GM12878 (cell line): Measurements from ENCODE around the gene PTMA. TPM values are rescaled to one million over a fixed set of nuclear protein-coding genes. Genes with fewer than 3 reads are reported as not detected.

Experiments used
- BRCA1 ChIP-seq: IDR thresholded peaks from 2 replicates; pipeline ENCODE4 v1.6.1; 2011; ENCODE audit warnings: low read depth, low read length, improper control_type of control experiment
- CBFB ChIP-seq: IDR thresholded peaks from 2 replicates; pipeline ENCODE4 v1.6.1; 2016; ENCODE audit warnings: antibody characterized with exemption, low read depth
- FOS ChIP-seq: IDR thresholded peaks from 3 replicates; pipeline ENCODE4 v1.6.1; 2011; ENCODE audit warnings: borderline replicate concordance; ENCODE audit not compliant: insufficient read length; ENCODE audit errors: extremely low read depth
- FOXM1 ChIP-seq: IDR thresholded peaks from 2 replicates; pipeline ENCODE4 v1.6.1; 2012; ENCODE audit warnings: low read depth, mild to moderate bottlenecking, inconsistent platforms, low read length, moderate library complexity
- HDAC6 ChIP-seq: fragments of 200-600 bp; sonication (generic); IDR thresholded peaks from one replicate; pipeline ENCODE4 v1.8.0; 2017; ENCODE audit warnings: antibody characterized with exemption; ENCODE audit not compliant: unreplicated experiment
- MYC ChIP-seq: IDR thresholded peaks from 2 replicates; pipeline ENCODE4 v1.6.1; 2011; ENCODE audit warnings: mild to moderate bottlenecking, low read length, moderate library complexity, inconsistent platforms; ENCODE audit not compliant: insufficient read depth, insufficient replicate concordance, insufficient read length, severe bottlenecking
- NFXL1 ChIP-seq: fragments of 450-650 bp; IDR thresholded peaks from 2 replicates; pipeline ENCODE4 v1.6.1; 2017; ENCODE audit warnings: antibody characterized with exemption, mild to moderate bottlenecking, borderline replicate concordance
- NR2F1 ChIP-seq: fragments of 450-650 bp; conservative IDR thresholded peaks from 2 replicates; pipeline ENCODE4 v1.6.1; 2017; ENCODE audit warnings: mild to moderate bottlenecking
- POU2F2 ChIP-seq: IDR thresholded peaks from 3 replicates; pipeline ENCODE4 v1.6.1; 2011; ENCODE audit warnings: low read depth, mild to moderate bottlenecking, low read length, borderline replicate concordance
- SIX5 ChIP-seq: IDR thresholded peaks from 2 replicates; pipeline ENCODE4 v1.6.1; 2011; ENCODE audit warnings: mild to moderate bottlenecking, low read depth, low read length, moderate library complexity; ENCODE audit not compliant: severe bottlenecking
- SREBF1 ChIP-seq: IDR thresholded peaks from 2 replicates; pipeline ENCODE4 v1.6.1; 2012; ENCODE audit warnings: mild to moderate bottlenecking, low read length
- TCF3 ChIP-seq: IDR thresholded peaks from 2 replicates; pipeline ENCODE4 v1.6.1; 2012; ENCODE audit warnings: low read depth, mild to moderate bottlenecking, low read length, borderline replicate concordance; ENCODE audit not compliant: insufficient read depth
- ZNF384 ChIP-seq: IDR thresholded peaks from 2 replicates; pipeline ENCODE4 v1.6.1; 2012; ENCODE audit warnings: low read depth, mild to moderate bottlenecking, low read length, improper control_type of control experiment, borderline replicate concordance
- ZNF622 ChIP-seq: fragments of 450-650 bp; IDR thresholded peaks from 2 replicates; pipeline ENCODE4 v1.6.1; 2017; ENCODE audit warnings: mild to moderate bottlenecking, inconsistent platforms
- polyA plus RNA-seq, 11 experiments: library from polyadenylated mRNA; depleted of rRNA in 4 of 11; unstranded in 6 of 11; stranded (reverse) in 5 of 11; fragments of >200 nt; fragmentation: Nextera tagmentation in 4 of 11; fragmentation: Illumina TruSeq in 1 of 11; extraction: Ambion mirVana in 4 of 11; extraction: Trizol in 1 of 11; gene quantifications; 1 replicate in 1 of 11; 2 replicates in 10 of 11; pipeline versions ENCODE4 v1.2.1 to v1.2.3, GENCODE V29; 2011 to 2016; ENCODE audit warnings: inconsistent platforms in 2 of 11, missing spikeins in 2 of 11, low read depth in 1 of 11
- total RNA-seq, 4 experiments: library from RNA; depleted of rRNA in 3 of 4; stranded (reverse); fragments of >200 nt in 3 of 4; fragmentation: Illumina TruSeq in 1 of 4; extraction: Trizol in 1 of 4; gene quantifications; 2 replicates each; pipeline versions ENCODE4 v1.2.1 to v1.2.3, GENCODE V29; 2013 to 2021
- TF ChIP-seq, protein P1 (sequence below): IDR thresholded peaks from 2 replicates; pipeline ENCODE4 v1.6.1; 2012; ENCODE audit warnings: low read length, inconsistent platforms
- TF ChIP-seq, protein P2 (sequence below): fragments of 150-350 bp; IDR thresholded peaks from 2 replicates; pipeline ENCODE4 v1.6.1; 2014; ENCODE audit warnings: mild to moderate bottlenecking, low read depth, low read length
- TF ChIP-seq, protein P3 (sequence below): fragments of 450-650 bp; IDR thresholded peaks from 2 replicates; pipeline ENCODE4 v1.6.1; 2016; ENCODE audit warnings: mild to moderate bottlenecking
- TF ChIP-seq, protein P4 (sequence below): fragments of 150-350 bp; IDR thresholded peaks from 2 replicates; pipeline ENCODE4 v1.6.1; 2016; ENCODE audit warnings: low read depth, low read length

PTMA gene
- total and polyA plus RNA-seq, 10 of the 15 experiments (the other 5 are each of a cell fraction or from before 2014, with no cell fraction given), result 1,144 to 5,018 (median 3,464) TPM

DNA sequence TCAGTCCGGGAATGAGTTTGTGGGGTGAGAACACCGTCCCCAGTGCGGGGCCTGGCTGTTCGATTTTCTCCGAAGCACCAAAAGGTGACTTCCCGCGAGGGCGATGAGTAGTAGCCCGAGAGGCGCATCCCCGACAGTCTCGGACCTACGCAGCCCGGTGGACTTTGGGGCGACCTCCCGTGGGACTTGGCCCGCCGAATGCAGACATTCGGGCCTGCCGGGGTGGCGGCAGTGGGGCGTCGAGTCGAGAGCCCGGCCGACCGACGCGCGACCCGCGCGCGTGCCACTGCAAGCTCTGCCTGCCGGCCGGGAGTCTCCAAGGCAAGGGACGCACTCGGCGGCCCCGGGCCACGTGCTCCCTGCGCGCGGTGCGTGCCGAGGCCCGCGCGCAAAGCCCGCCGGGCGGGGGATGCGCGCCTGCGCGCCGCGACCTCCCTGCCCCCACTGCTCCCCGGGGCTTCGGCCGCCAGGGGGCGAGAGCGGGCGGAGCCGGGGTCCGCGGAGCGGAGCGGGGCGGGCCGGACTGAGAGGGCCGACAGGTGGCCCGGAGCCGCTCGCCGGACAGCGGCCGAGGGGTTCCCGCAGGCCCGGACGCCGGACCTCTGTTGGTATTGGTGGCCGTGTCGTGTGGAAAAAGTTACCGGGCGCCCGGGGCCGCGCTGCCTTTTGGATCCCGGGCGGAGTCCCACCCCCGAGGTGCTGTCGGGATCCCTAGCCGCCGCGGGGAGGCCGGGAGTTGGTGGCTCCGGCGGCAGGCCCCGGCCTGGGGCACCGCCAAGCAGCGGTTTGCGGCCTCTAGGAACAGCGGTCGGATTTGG is 1.9 kb downstream of the PTMA start (continued):
- peak; percentile 92 for TF ChIP-seq MYC
- 0 out of 2 replicates have a peak, but pooled peaks have one; percentile 65 for TF ChIP-seq NFXL1
- TF ChIP-seq ZNF384, result no peak
- peak; percentile 10 for TF ChIP-seq SIX5
- TF ChIP-seq SREBF1, result no peak
- TF ChIP-seq FOS, result no peak
- TF ChIP-seq NR2F1, result peak; percentile 81
- TF ChIP-seq, protein P1, sequence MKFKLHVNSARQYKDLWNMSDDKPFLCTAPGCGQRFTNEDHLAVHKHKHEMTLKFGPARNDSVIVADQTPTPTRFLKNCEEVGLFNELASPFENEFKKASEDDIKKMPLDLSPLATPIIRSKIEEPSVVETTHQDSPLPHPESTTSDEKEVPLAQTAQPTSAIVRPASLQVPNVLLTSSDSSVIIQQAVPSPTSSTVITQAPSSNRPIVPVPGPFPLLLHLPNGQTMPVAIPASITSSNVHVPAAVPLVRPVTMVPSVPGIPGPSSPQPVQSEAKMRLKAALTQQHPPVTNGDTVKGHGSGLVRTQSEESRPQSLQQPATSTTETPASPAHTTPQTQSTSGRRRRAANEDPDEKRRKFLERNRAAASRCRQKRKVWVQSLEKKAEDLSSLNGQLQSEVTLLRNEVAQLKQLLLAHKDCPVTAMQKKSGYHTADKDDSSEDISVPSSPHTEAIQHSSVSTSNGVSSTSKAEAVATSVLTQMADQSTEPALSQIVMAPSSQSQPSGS, result no peak
- TF ChIP-seq, protein P2, sequence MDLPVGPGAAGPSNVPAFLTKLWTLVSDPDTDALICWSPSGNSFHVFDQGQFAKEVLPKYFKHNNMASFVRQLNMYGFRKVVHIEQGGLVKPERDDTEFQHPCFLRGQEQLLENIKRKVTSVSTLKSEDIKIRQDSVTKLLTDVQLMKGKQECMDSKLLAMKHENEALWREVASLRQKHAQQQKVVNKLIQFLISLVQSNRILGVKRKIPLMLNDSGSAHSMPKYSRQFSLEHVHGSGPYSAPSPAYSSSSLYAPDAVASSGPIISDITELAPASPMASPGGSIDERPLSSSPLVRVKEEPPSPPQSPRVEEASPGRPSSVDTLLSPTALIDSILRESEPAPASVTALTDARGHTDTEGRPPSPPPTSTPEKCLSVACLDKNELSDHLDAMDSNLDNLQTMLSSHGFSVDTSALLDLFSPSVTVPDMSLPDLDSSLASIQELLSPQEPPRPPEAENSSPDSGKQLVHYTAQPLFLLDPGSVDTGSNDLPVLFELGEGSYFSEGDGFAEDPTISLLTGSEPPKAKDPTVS, result no peak
- peak; percentile 59; the same call in 2 of the 3 replicates for TF ChIP-seq POU2F2
- TF ChIP-seq CBFB, result no peak
- TF ChIP-seq HDAC6, result no peak
- TF ChIP-seq BRCA1, result no peak
- TF ChIP-seq ZNF622, result no peak
- TF ChIP-seq, protein P3, sequence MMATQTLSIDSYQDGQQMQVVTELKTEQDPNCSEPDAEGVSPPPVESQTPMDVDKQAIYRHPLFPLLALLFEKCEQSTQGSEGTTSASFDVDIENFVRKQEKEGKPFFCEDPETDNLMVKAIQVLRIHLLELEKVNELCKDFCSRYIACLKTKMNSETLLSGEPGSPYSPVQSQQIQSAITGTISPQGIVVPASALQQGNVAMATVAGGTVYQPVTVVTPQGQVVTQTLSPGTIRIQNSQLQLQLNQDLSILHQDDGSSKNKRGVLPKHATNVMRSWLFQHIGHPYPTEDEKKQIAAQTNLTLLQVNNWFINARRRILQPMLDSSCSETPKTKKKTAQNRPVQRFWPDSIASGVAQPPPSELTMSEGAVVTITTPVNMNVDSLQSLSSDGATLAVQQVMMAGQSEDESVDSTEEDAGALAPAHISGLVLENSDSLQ, result no peak
- TF ChIP-seq FOXM1, result no peak
- TF ChIP-seq, protein P4, sequence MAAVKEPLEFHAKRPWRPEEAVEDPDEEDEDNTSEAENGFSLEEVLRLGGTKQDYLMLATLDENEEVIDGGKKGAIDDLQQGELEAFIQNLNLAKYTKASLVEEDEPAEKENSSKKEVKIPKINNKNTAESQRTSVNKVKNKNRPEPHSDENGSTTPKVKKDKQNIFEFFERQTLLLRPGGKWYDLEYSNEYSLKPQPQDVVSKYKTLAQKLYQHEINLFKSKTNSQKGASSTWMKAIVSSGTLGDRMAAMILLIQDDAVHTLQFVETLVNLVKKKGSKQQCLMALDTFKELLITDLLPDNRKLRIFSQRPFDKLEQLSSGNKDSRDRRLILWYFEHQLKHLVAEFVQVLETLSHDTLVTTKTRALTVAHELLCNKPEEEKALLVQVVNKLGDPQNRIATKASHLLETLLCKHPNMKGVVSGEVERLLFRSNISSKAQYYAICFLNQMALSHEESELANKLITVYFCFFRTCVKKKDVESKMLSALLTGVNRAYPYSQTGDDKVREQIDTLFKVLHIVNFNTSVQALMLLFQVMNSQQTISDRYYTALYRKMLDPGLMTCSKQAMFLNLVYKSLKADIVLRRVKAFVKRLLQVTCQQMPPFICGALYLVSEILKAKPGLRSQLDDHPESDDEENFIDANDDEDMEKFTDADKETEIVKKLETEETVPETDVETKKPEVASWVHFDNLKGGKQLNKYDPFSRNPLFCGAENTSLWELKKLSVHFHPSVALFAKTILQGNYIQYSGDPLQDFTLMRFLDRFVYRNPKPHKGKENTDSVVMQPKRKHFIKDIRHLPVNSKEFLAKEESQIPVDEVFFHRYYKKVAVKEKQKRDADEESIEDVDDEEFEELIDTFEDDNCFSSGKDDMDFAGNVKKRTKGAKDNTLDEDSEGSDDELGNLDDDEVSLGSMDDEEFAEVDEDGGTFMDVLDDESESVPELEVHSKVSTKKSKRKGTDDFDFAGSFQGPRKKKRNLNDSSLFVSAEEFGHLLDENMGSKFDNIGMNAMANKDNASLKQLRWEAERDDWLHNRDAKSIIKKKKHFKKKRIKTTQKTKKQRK, result no peak
- TF ChIP-seq TCF3, result peak; percentile 59; the same call in 1 of the 2 replicates
